H1 (cell line): ENCODE results near the gene TMEM185B. TPM values are rescaled to one million over a fixed set of nuclear protein-coding genes. Genes with fewer than 3 reads are reported as not detected.

Experiments
- E2F6 ChIP-seq: IDR thresholded peaks from 2 replicates; pipeline ENCODE4 v1.6.1; 2012; ENCODE audit warnings: inconsistent platforms
- HDAC2 ChIP-seq, 2 experiments: fragments of 300-600 bp in 1 of 2; sonication (generic) in 1 of 2; IDR thresholded peaks; 2 replicates each; pipeline ENCODE4 v1.6.1; 2011 to 2012; ENCODE audit warnings: low read depth in 2 of 2, low read length in 2 of 2, mild to moderate bottlenecking in 2 of 2, moderate library complexity in 2 of 2, borderline replicate concordance in 1 of 2, inconsistent platforms in 1 of 2
- KDM4A ChIP-seq: IDR thresholded peaks from one replicate; pipeline ENCODE4 v1.7.1; 2012; ENCODE audit warnings: low read depth, mild to moderate bottlenecking, moderate library complexity, low read length, inconsistent platforms; ENCODE audit not compliant: severe bottlenecking
- MAFK ChIP-seq: IDR thresholded peaks from 2 replicates; pipeline ENCODE4 v1.6.1; 2012; ENCODE audit warnings: low read depth, mild to moderate bottlenecking, improper control_type of control experiment, low read length
- PHF8 ChIP-seq: fragments of 200-600 bp; sonication (generic); conservative IDR thresholded peaks from 2 replicates; pipeline ENCODE4 v1.7.1; 2012; ENCODE audit warnings: low read depth, mild to moderate bottlenecking, inconsistent platforms, low read length, moderate library complexity
- POU5F1 ChIP-seq: IDR thresholded peaks from 2 replicates; pipeline ENCODE4 v1.6.1; 2011; ENCODE audit warnings: low read depth, mild to moderate bottlenecking, low read length, moderate library complexity
- RAD21 ChIP-seq, 2 experiments: IDR thresholded peaks in 1 of 2; conservative IDR thresholded peaks in 1 of 2; 2 replicates each; pipeline ENCODE4 v1.6.1; 2011; ENCODE audit warnings: low read depth in 2 of 2, low read length in 2 of 2, improper control_type of control experiment in 1 of 2, inconsistent platforms in 1 of 2, mild to moderate bottlenecking in 1 of 2, moderate library complexity in 1 of 2
- RBBP5 ChIP-seq: IDR thresholded peaks from 2 replicates; pipeline ENCODE4 v1.7.1; 2012; ENCODE audit warnings: low read depth, mild to moderate bottlenecking, inconsistent platforms, low read length, moderate library complexity, borderline replicate concordance
- SAP30 ChIP-seq: fragments of 300-600 bp; sonication (generic); IDR thresholded peaks from 2 replicates; pipeline ENCODE4 v1.7.1; 2012; ENCODE audit warnings: low read length, moderate library complexity, mild to moderate bottlenecking, inconsistent platforms; ENCODE audit not compliant: insufficient read depth, insufficient replicate concordance
- SUZ12 ChIP-seq: fragments of 200-600 bp; sonication (generic); IDR thresholded peaks from 2 replicates; pipeline ENCODE4 v1.6.1; 2012; ENCODE audit warnings: mild to moderate bottlenecking, inconsistent platforms, low read length, moderate library complexity, mixed read lengths
- polyA plus RNA-seq, 7 experiments: library from polyadenylated mRNA; depleted of rRNA in 3 of 7; stranded (reverse) in 5 of 7; unstranded in 2 of 7; fragments of >200 nt in 5 of 7; fragments of 200-250 nt in 2 of 7; gene quantifications; 1 replicate in 5 of 7; 2 replicates in 1 of 7; 4 replicates in 1 of 7; pipeline versions ENCODE4 v1.2.1 to v1.2.3, GENCODE V29; 2011 to 2013; ENCODE audit warnings: missing spikeins in 2 of 7, mixed read lengths in 2 of 7
- total RNA-seq: library from RNA; stranded (reverse); fragmentation: NEBNext Ultra II Directional; extraction: Animal tissue kit (Norgen Biotek cat#: 25700); gene quantifications from 2 replicates; pipeline ENCODE4 v1.2.1, GENCODE V29; 2021

TMEM185B gene
- total and polyA plus RNA-seq, 2 of the 8 experiments (the other 6 are each of a cell fraction or from before 2014, with no cell fraction given) = 13.5 to 14.0 TPM

- no peak for TF ChIP-seq POU5F1
- peak; percentile 45 for TF ChIP-seq SAP30
- TF ChIP-seq HDAC2 (IDR thresholded peaks at IDR 0.05; ENCODE audit: borderline replicate concordance in 1 of 2, low read depth in 2 of 2, low read length in 2 of 2) = 0 out of 4 replicates have a peak, but pooled peaks have one; percentile 7 to 73
- TF ChIP-seq E2F6 = peak; percentile 24; the same call in 1 of the 2 replicates
- TF ChIP-seq KDM4A = peak; percentile 87
- peak; percentile 22 to 46; a peak in 3 of 4 replicates for TF ChIP-seq RAD21 (IDR thresholded peaks at IDR 0.05 in 1 of 2, conservative IDR thresholded peaks at IDR 0.05 in 1 of 2; ENCODE audit: low read depth in 2 of 2, low read length in 2 of 2)
- peak; percentile 41; the same call in 1 of the 2 replicates for TF ChIP-seq SUZ12
- TF ChIP-seq MAFK = no peak
- TF ChIP-seq PHF8 = 0 out of 2 replicates have a peak, but pooled peaks have one; percentile 18
- TF ChIP-seq RBBP5 = peak; percentile 87; the same call in 1 of the 2 replicates
Measured at GRCh38 chr2:120253021-120253882, 30.1 kb upstream of the TMEM185B start (continued).
